Right lobe of liver (tissue), 4 donors: ENCODE data around the gene USP9X.

Experiments
- POLR2A ChIP-seq: fragments of 450-650 bp; IDR thresholded peaks from one replicate; pipeline ENCODE4 v1.6.1; 2017; ENCODE audit warnings: antibody characterized with exemption, mild to moderate bottlenecking
- TF ChIP-seq, protein P1 (sequence below), 4 donors: fragments of 200-600 bp in 3 of 4; fragments of 450-650 bp in 1 of 4; IDR thresholded peaks; one replicate each; pipeline versions ENCODE4 v1.5.1 to v1.8.0; 2016 to 2022; ENCODE audit warnings: antibody characterized with exemption in 4 of 4, mild to moderate bottlenecking in 2 of 4
- donor health status: DM: no; HTN: no; CAD: no.
- donor health status: DM: no; HTN: no; CAD: no.
- donor health status: DM: no; HTN: yes; CAD: no.

DNA sequence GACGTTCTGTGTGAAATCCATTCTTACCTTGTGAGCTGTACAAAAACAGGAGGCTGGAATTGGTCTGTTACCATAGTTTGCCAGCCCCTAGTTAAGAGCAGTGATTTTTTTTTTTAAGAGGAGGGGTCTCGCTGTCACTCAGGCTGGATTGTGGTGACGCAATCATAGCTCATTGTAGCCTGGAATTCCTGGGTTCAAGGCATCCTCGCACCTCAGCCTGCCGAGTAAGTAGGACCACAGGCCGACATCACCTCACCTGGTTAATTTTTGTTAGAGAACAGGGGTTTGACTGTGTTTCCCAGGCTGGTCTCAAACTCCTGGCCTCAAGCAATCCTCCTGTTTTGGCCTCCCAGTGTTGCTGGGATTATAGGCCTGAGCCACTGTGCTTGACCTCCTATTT, 7.5 kb downstream of the USP9X start:
- TF ChIP-seq, protein P1, sequence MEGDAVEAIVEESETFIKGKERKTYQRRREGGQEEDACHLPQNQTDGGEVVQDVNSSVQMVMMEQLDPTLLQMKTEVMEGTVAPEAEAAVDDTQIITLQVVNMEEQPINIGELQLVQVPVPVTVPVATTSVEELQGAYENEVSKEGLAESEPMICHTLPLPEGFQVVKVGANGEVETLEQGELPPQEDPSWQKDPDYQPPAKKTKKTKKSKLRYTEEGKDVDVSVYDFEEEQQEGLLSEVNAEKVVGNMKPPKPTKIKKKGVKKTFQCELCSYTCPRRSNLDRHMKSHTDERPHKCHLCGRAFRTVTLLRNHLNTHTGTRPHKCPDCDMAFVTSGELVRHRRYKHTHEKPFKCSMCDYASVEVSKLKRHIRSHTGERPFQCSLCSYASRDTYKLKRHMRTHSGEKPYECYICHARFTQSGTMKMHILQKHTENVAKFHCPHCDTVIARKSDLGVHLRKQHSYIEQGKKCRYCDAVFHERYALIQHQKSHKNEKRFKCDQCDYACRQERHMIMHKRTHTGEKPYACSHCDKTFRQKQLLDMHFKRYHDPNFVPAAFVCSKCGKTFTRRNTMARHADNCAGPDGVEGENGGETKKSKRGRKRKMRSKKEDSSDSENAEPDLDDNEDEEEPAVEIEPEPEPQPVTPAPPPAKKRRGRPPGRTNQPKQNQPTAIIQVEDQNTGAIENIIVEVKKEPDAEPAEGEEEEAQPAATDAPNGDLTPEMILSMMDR (IDR thresholded peaks at IDR 0.05): no peak
- no peak for TF ChIP-seq POLR2A
